Stimulated activated CD4-positive, alpha-beta T cell treated with anti-CD3 and anti-CD28 coated beads, TNF-alpha, amount 100 ng/mL, for 1 hour (primary cell): ENCODE results near the gene CREBBP.
"Not testable (repeated sequence)": the region's sequence is repeated elsewhere in the genome, so short reads cannot be mapped to it uniquely, and the experiment has no call there.

ENCODE experiments used
- DNase-seq, 3 donors: peaks; one replicate each; pipeline ENCODE4 v3.0.0-alpha.2; 2020; ENCODE audit warnings: low read depth in 3 of 3, low spot score in 1 of 3

CREBBP gene

DNA sequence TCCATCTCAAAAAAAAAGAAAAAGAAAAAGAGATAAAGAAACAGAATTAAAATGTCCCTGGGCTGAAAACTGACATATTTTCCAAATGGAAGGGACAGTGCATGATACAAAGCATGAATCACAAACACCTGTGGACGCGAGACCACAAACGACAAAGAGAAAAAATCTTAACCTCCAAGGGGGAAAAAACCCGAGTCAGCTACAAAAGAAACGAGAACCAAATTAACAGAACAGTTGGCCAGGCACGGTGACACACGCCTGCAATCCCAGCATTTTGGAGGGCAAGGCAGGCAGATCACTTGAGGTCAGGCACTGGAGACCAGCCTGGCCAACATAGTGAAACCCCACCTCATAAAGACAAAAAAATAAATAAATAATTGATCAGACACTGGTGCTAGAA is 165.1 kb downstream of the CREBBP start:
- DNase-seq, result no peak

DNA sequence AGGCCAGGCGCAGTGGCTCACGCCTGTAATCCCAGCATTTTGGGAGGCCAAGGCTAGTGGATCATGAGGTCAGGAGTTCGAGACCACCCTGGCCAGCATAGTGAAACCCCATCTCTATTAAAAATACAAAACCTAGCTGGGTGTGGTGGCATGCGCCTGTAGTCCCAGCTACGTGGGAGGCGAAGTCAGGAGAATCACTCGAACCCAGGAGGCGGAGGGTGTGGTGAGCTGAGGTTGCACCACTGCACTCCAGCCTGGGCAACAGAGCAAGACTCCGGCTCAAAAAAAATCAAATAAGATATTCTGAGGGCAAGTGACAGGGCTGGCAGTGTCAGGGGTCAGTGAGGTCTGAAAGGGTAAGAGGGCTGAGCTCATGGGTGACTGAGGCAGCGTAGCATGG is 166.1 kb downstream of the CREBBP start:
- DNase-seq, result not testable (repeated sequence)

DNA sequence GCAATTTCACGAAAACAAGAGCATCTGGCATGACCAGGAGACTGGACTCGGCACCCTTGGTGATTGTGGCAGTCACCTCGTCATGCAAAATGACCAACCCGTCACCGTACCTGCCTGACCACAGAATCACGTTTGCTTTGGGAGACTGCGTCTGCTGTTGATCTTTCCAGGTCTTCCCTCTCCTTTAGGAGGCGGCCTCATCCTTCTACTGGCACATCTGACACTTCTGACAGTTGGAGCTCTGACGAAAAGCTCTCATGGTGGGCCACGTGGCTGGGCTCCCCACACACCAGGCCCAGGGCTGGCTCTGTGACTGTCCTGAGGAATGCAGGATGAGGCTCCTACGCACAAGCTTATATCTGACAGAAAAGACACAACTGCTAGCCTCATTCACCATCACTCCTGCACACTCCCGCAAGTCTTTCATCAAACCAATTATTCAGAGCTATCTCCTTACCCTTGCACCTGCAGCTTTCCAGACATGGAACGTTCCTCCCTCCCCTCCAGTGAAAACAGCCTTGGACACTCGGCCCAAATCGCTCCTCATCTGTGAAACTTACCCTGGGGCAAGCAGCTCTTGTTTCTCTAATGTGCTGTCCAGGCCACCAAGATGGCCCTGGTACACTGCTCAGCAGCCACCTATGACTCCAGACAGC is 166.8 kb downstream of the CREBBP start:
- no peak for DNase-seq

DNA sequence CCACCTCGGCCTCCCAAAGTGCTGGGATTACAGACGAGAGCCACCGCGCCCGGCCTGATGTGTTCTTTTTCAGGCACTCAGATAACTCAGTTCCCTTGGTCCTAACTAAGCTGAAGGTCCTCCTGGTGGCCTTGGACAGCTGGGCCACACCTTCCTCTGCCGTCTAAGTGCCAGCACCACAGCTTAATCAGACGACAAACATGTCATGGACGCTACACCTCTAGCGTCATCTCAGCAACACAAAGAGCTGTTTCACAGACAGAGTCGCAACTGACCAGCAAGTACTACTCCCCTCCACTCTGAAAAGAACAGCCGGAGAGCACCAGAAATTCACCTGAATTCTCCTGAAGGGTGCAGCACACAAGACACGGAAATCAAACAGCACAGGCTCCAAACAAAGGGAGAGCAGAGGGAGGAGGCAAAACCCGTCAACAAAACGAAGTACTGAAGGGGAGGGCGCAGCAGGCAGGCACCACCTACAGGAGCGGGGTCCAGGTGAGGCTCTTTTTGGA is 167.6 kb downstream of the CREBBP start:
- no peak for DNase-seq

DNA sequence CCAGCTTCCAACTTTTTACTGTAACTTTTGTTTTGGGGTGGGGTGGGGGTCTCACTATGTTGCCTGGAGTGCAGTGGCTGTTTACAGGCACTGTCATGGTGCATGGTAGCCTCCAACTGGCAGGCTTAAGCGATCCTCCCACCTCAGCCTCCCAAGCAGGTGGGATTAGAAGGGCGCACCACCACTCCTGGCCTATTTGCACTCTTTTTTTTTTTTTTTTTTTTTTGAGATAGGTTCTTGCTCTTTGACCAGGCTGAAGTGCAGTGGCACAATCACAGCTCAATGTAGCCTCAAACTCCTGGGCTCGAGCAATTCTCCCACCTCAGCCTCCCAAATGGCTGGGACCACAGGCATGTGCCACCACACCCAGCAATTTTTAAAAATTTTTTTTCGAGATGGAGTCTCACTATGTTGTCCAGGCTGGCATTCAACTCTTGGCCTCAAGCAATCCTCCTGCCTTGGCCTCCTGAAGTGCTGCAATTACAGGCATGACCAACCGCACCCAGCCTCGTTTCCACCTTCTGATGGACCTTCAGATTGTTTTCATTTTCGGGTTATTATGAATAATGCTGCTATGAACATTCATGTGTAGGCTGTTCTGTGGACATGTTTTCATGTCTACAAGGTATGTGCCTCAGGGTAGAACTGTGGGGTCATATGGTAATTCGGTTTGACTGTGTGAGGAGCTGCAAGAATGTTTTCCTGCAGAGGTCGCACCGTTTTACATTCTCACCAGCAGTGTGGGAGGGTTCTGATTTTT is 174.1 kb downstream of the CREBBP start:
- DNase-seq, result no peak

DNA sequence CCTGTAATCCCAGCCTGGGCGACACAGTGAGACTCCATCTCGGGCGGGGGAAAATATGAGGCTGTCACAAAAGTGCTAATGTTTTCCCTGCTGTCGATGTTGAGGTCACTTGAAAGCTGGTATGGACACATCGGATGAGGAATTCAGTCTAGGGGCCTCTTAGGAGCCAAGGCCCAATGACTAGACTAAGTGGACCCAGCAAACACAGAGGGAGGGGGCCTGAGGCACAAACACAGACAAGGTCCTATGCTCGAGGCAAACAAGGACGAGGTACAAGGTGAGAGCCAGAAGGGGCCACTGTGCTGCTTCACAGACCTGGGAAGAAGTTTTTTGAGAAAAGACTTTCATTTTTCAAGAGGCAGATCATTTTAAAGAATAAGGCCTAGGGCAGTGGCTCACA is 178.4 kb downstream of the CREBBP start:
- no peak for DNase-seq

DNA sequence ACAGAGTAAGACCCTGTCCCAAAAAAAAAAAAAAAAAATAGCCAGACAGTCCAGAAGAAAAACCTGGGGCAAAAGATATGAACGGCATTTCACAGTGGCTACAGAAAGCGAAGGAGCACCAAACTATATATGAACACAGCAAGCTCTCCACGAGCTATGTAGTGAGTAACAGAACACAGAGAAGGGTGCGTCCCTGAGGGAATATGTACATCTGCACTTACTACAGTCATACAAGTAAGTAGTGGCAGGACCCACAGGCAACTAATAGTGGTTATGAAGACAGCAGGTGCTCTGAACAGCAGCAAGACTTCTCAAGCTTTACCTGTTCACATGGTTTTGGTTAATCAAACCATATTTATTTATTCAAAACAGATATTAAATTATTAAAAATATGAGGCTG is 179.0 kb downstream of the CREBBP start:
- no peak for DNase-seq

DNA sequence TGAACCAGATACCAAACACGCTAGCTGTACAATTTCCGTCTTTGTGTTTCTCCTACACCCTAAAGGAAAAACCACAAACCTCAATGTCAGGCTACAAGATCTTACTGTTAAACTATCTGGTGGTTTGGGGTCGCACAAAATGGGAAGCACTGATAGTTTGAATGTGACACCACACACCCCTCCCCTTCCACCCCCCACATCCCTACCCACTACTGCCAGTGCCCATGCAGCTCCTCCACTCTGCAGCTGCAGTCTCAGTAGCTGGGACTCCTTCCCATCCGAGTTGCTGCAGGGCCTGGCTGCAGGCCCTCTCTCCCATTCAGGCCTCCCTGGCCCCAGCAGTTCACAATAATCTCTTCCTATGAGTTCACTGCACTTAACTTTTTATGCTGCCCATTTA is 181.6 kb downstream of the CREBBP start:
- DNase-seq, result no peak

DNA sequence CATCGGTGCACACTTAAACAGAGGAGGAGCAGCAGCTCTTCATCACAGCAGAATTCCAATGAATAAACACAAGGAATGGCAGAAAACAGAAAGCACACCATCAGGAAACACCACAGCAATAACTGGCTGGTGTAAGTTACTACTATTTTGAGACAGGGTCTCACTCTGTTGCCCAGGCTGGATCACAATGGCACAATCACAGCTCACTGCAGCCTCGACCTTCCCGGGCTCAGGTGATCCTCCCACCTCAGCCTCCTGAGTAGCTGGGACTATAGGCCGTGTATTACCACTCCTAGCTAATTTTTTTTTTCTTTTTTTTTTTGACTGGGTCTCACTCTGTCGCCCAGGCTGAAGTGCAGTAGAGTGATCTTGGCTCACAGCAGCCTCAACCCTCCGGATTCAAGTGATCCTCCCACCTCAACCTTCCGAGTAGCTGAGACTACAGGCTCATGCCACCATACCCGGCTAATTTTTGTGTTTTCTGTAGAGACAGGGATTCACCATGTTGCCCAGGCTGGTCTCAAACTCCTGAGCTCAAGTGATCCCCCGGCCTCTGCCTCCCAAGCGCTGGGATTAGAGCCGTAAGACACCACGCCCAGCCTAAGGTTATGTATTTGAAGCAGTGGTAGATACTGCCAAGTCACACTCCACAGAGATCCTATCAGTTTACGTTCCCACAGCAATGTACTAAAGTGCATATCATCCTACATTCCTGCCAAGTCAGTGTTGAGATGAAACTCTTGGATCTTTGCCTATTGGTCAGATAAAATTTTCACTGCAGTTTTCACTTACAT is 183.9 kb downstream of the CREBBP start:
- DNase-seq, result no peak

DNA sequence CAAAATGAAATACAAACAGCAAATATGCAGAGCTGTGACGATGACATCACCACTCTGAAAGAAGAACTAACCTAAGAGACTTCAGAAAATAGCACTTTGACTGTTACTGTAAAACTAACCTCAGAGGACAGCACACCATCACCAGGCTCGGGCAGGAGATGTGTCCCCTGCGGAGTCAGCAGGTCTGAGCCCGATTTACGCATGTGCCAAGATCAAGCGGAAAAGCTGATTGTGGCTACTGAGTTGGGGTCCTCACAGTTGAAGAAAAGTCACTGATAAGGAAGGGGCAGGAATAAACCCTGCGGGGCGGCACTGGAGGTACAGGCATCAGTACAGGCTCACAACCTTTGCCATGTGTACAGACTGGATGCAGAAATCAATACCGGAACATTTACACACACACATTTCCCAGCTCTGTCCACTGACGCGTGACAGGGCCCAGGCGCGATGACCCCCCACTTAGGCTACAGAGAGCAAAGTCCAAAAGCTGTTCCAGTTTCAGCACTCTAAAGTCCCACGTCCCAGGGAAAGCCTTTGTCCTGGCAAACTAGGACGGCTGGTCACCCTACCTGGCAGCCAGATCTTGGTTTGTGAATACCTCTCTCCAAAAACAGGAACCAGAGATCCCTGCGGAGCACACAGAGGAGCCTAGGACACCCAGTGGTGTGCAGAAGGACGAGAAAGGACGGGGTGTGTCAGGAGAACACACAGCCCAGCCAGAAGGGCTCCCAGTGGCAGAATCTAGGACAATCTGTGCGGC is 184.7 kb downstream of the CREBBP start:
- no peak for DNase-seq

DNA sequence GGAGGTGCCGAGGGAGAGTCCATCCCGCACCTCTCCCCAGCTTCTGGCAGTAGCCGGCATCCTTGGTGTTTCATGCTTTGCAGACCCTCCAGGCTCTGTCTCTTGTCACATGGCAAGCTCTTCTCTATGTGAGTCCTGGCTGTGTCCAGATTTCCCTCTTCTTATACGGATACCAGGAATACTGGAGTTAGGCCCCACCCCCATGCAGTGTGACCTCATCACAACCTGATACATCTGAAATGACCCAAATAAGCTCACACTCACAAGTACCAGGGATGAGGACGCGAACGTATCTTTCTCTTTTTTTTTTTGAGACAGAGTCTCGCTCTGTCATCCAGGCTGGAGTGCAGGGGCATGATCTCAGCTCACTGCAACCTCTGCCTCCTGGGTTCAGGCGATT is 186.5 kb downstream of the CREBBP start:
- no peak for DNase-seq

DNA sequence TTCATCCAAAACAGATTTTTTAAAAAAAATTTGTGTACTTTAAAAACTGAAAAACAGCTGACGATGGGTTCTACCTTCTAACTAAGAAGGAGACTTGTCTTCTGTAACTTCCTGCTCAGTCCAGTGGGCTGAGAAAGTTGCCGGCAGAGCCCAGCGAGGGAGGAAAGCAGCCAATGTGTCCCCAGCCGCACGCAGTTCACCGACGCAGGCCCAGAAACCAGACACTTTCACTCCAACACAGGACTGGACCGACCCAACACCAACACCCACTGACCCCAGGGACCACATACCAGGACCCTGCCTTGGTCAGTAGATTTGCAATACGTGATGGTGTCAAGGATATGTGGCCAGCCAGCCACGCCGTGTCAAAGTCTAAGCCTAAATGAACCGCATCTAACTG is 188.8 kb downstream of the CREBBP start:
- no peak for DNase-seq

DNA sequence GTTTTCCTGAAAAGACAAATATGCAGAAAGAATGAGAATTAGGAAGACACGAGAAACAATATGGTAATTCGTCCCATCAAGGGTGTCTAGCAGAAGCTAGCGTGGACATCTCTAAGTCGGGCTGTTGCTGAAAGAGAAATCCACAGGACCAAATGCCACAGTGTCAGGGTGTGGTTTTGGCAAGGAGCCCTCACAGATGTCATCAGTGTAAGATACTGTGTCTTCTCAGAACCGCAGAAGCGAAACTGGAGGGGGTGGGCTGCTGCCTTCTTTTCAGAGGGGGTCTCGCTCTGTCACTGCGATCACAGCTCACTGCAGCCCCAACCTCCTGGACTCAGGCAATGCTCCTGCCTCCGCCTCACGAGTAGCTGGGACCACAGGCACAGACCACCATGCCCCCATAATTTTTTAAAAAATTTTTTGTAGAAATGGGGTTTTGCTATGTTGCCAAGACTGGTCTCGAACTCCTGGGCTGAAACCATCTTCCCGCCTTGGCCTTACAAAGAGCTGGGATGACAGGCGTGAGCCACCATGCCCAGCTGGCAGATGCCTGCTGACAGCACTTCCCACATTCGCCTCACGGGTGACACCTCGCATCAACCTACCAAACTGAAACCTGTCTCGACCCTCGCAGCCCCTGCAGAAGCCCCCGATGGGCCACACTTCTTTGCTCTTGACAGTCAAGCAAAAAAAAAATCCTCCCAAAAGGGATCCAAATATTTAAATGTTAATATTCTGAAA is 189.4 kb downstream of the CREBBP start:
- DNase-seq, result no peak

DNA sequence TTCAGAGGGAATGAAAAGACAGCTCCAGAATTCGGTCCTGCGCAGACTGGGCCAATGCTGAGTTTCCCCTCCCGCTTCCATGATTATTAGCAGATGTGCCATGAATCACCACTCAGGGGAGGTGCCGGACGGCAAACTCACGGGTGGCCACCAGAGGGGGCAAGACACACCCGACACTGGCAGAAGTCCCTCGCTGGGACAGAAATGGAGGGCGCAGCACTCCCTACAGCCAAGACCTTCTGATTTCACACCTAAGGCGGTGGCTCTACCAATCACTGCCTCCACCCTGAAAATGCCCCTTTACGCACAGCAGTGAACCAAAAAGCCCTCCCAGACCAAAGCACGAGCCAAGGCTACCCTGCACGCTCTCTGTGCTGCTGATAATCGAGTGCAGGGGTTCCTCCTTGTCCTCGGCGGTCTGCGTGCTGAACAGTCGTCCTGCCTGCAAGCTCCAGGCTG is 190.0 kb downstream of the CREBBP start:
- DNase-seq, result peak; percentile 61 to 74 (median 68)

DNA sequence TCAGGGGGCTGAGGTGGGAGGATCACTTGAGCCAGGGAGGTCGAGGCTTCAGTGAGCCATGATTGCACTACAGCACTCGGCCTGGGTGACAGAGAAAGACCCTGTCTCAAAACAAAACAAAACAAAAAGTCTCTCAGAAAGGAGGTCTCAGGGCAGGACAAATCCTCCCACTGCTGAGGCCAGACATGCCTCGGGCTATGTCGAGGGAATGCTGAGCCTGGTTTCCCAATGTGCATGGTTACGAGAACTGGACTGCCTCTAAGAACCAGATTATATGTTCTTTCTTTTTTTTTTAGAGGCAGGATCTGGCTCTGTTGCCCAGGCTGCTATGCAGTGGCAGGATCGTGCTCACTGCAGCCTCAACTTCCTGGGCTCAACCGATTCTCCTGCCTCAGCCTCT is 190.8 kb downstream of the CREBBP start:
- no peak for DNase-seq

DNA sequence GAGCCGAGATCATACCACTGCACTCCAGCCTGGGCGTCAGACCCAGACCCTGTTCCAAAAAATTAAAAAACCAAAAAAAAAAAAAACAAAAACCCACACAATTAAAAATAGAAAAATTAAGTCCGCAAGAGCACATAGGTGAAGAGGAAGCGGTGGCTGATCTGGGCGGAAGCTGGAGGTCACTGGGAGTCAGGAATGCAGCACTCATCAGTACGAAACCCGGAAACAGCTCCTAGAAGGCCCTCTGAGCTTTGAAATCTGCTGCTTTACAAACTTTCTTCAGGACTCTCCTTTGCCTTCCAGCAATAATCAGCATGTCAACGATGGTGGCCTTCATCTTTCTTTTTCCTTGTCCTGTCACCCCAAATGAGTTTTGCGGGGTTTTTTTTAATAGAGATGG is 192.7 kb downstream of the CREBBP start:
- no peak for DNase-seq

DNA sequence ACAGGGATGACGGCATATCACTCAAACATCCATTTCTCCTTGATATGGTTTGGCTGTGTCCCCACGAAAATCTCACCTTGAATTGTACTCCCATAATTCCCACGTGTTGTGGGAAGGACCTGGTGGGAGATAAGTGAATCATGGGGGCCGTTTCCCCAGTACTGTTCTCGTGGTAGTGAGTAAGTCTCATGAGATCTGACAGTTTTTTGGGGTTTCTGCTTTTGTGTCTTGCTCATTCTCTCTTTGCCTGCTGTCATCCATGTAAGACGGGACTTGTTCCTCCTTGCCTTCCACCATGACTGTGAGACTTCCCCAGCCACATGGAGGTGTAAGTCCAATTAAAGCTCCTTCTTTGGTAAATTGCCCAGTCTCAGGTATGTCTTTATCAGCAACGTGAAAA is 193.5 kb downstream of the CREBBP start:
- no peak for DNase-seq

DNA sequence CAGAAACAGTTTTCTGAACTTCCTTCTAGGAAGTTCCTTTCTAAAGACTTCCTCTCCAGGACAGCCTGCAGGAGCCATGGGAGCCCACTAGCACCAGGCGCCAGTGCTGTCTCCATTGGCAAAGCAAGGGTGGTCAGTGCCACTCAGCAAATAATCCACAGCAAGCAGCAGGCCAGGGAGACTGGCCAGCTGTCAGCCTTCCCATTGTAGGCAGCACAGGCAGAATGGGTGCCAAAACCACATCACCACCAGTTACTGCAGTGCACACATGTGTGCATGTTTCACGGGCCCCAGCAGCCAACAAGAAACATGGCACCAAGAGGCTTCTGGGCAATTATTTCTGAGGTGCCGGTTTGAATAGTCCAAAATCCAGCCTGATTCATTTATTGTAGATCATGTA is 199.3 kb downstream of the CREBBP start:
- no peak for DNase-seq

DNA sequence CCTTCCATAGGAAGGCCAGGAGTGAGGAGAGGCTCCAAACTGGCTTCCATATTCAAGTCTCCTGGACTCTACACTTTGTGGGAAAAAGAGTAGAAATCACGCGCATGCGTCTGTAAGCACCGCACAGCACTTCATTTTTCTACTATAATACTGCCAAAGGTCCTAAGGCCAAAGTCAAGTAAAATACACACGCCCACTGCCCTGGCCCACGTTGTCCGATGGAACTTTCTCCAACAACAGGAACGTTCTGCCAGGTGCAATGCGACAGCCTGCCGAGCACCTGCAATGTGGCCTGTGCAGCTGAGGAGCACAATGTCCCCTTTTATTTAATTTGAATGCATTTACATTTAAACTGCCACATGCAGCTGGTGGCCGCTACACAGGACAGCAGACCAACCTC is 202.5 kb downstream of the CREBBP start:
- DNase-seq, result no peak

DNA sequence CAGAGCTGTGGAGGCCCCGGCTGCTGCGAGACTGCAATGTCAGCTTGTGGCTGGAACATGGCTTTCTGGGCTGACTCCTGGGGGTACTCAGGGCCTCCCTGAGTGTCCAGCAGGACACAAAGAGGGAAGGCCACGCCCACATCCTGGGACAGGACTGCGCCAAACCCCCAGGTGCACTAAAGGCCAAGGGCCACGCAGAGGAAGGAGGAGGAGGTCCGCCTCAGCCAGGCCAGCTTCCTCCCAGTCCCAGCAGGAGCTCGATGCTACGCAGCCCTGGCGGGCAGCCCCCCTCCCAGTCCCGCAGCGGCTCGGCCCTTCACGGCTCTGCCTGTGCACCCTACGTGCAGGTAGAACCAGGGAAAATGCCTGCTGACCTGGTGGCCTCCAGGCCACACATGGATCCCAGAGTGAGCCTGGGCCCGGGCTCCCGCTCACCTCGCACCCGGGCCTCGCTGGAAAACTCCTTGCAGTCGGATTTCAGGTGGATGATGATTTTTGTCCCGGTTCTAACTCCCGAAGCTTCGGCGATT is 204.8 kb downstream of the CREBBP start:
- DNase-seq, result no peak
